Measurements from ENCODE around the gene DPEP1.
"Not testable (repeated sequence)": the region's sequence is repeated elsewhere in the genome, so short reads cannot be mapped to it uniquely, and the experiment has no call there.

Gene DPEP1

DNA sequence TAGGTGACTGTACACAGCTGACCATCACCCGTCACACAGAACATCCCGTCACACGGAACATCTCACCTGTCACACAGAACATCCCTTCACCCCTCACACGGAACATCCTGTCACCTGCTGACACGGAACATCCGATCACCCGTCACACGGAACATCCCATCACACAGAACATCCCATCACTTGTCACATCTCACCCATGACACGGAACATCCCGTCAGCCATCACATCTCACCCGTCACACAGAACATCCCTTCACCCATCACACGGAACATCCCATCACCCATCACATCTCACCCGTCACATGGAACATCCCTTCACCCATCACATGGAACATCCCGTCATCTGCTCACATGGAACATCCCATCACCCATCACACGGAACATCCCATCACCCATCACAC, 34.1 kb upstream of the DPEP1 start:
- DNase-seq, result no peak

DNA sequence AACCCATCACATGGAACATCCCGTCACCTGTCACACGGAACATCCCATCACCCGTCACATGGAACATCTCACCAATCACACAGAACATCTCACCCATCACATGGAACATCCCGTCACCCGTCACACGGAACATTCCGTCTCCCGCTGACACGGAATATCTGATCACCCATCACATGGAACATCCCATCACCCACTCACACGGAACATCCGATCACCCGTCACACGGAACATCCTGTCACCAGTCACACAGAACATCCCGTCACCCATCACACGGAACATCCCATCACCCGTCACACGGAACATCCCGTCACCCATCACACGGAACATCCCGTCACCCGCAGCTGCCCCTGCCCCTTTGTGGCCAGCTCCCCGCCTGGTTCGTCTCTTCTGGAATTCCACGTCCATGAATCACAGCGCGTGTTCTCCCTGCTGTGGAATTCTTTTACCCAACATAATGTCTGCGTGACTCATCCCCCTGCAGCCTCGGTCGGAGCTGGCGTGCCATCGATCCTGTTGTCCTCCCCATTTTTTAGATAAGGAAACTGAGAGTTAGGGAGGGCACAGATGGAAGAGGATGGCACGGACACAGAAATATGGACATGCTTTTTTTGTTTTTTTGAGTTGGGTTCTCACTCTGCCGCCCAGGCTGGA, 32.3 kb upstream of the DPEP1 start:
- DNase-seq, result no peak

- no peak for DNase-seq
Measured at GRCh38 chr16:89581861-89582563, 31.4 kb upstream of the DPEP1 start.

DNA sequence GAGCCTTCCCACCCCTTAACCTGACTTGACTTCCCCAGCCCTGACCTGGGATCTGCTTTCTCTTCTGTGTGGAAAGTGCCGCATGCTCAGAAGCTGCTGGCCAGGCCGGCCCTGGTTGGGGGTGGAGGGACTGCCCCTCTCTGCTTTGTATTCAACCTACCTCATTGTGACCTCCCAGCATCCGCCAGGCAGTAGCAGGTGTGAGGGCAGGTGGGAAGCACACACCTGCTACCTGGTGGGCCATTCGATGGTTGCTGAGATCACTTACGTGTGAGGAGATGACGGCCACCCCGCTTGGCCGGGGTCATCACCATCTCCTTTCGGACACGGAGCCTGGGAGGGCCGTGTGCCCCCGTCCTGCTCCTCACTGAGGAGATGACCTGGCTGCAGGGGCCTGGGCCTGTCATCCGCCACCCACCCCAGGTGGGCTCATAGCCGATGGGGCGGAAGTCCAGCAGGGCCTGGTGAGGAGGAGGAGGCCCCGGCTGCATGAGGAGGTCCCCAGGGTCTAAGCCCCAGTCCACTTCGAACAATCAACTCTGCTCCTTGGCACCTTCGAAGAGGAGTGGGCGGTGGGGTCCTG, 30.7 kb upstream of the DPEP1 start:
- DNase-seq, result no peak

- no peak for DNase-seq
Measured at GRCh38 chr16:89583197-89583894, 30.1 kb upstream of the DPEP1 start.

DNA sequence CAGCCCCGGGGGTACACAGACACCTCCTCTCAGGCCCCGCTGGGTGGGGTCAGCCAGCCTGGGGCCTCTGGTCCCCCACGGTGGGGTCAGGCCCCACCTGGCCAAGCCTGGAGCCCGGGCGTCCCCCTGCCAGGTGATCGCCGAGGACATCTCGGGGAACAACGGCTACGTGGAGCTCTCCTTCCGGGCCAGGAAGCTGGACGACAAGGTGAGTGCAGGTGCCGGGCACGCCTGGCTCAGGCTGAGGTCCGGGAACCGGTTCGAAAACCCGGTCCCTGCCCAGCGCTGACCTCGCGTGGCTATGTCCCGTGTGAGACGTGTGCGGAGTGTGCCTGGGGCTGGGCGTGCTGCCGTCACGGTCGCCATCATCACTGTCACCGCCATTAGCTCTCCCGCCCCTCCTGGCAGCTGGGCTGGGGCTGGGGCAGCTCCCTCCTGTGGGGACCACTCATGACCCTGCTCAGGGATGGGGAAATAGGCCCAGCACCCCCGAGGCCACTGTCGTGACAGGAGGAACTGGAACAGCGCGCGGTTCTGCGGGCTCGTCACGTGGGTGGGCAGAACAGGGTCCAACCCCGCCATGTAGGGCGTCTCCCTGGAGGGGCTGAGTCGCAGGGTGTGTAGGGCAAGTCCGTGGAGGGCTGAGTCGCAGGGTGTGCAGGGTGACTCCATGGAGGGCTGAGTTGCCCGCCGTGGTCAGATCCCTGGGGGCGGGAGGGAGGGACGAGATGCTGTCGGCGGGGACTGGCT, 29.4 kb upstream of the DPEP1 start:
- no peak for DNase-seq

GRCh38 chr16:89584768-89585549, 28.5 kb upstream of the DPEP1 start:
- no peak for DNase-seq

GRCh38 chr16:89586218-89586617, 27.2 kb upstream of the DPEP1 start:
- no peak for DNase-seq

DNA sequence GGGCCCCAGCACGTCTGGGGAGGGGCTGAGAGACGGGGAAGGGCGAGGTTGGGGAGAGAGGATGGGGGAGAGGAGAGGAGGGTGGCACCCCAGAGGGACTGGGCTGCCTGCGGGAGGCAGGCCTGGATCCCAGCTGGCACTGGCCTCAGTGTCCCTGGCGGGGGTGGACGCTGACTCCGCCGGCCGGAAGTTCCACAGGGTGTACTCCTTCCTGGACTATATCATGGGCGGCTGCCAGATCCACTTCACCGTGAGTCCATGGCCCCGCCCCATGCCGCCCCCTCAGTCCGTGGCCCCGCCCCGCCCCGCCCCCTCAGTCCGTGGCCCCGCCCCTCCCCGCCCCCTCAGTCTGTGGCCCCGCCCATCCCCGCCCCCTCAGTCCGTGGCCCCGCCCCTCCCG, 26.6 kb upstream of the DPEP1 start:
- no peak for DNase-seq

GRCh38 chr16:89587676-89588075, 25.8 kb upstream of the DPEP1 start:
- DNase-seq, result not testable (repeated sequence)

DNA sequence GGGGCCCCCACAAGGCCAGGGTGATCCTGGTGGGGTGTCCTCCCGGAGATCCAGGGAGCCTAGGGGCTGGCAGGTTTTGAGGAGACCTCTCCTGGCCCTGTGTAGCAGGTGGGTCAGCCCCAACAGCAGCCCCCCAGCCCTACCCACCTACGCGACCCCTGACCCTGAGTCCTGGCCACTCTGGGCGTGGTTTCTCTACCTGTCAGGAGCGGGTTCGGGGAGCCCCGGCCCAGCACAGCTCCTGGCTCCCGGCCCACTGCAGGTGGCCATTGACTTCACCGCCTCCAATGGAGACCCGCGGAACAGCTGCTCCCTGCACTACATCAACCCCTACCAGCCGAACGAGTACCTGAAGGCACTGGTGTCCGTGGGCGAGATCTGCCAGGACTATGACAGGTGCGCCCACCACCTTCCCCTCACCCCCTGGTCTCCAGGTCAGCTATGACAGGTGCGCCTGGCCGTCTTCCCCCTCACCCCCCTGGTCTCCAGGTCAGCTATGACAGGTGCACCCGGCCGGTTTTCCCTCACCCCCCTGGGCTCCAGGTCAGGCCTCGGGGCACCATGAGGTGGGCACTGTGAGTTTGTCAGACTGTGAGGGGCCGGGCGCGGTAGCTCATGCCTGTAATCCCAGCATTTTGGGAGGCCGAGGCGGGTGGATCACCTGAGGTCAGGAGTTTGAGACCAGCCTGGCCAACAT, 24.9 kb upstream of the DPEP1 start:
- no peak for DNase-seq

GRCh38 chr16:89589241-89589926, 24.1 kb upstream of the DPEP1 start:
- no peak for DNase-seq

DNA sequence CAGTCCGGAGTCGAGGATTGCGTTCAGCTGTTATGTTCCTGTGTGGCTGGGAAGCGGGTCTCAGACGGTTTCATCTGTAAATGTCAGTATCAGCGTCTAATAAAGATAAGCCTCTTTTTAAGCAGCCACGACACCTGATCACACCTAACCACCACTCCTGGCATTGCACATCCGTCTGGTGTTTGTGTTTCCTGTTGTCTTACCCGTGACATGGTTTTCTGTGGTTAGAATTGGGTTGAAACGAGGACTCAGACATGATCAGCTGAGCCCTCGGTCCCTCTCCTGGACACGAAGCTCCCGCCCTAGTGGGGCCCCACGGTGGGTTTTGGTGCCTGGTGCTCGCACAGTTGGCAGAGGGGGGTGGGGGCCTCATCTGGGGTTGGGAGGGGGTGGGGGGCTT, 19.6 kb upstream of the DPEP1 start:
- DNase-seq, result no peak

DNA sequence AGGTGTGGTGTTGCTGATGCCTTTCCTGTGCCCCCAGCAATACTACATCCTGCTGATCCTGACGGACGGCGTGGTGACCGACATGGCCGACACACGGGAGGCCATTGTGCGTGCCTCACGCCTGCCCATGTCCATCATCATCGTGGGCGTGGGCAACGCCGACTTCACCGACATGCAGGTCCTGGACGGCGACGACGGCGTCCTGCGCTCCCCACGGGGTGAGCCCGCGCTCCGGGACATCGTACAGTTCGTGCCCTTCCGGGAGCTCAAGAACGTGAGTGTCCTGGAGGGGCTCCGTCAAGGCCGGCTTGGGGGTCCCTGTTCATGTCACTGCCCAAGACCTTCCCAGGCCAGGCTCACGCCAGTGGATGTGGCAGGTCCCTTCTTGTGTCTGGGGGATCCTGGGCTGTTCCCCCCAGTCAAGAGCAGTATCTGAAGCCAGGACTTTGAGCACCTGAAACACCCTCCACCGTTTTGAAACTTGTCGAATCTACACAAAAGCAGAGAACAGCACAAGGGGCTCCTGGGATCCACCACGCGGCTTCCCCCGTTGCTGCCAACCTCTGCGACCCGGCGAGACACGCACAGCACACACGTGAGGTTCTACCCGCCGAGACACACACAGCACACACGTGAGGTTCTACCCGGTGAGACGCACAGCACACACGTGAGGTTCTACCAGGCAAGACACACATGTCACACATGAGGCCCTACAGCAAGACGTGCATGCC, 17.9 kb upstream of the DPEP1 start:
- no peak for DNase-seq

DNA sequence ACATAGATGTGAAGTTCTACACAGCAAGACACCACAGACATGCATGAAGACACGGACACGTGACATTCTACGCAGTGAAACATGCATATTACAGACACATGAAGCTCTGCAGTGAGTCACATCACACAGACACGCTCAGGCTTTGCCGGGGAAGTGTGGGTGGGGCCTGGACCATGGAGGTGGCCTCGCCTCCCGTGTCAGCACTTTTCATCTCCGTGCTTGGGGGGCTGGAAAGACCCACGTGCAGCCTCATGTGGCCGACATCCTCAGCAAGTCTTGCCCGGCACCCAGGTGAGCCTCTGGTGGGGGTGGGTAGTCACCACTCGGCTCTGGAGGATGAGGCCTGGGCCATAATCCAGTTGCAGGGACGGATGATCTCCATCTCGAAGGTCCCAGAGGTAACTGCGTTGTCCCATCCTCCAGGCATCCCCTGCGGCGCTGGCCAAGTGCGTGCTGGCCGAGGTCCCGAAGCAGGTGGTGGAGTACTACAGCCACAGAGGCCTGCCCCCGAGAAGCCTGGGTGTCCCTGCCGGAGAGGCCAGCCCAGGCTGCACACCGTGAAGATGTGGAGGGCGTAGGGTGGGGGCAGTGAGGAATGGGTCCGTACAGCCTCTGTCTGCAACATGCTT, 17.3 kb upstream of the DPEP1 start:
- DNase-seq, result no peak

DNA sequence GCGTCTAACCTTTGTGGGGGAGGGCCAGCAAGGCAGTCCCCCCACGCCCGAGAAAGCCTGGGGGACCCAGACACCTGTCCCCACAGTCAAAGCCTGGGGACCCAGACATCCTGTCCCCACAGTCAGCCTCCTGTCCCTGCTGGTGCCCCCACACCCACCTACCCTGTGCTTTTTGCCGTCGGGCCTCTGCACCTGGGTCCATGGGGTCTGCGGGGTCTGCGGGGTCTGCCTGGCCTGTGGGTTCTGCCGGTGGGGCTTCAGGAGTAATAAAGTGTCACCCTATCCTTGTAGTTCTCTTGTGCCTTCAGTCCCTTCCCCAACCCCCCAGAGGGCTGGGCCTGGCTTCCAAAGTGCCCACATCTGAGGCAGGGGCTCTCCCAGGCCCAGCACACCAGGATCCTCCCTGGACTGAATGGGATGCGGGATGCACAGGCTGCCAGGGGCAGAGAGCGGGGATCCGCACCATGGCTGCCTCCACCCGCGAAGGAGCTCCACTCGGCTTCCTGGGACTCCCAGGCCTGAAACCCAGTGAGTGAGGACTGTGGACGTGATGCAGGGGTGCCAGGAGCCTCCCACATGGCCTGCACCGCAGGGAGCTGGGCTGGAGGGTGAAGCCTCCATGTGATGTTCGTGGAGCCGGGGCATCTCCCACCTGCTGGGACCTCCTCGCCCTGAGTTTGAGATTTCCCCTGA, 16.3 kb upstream of the DPEP1 start:
- DNase-seq, result no peak

DNA sequence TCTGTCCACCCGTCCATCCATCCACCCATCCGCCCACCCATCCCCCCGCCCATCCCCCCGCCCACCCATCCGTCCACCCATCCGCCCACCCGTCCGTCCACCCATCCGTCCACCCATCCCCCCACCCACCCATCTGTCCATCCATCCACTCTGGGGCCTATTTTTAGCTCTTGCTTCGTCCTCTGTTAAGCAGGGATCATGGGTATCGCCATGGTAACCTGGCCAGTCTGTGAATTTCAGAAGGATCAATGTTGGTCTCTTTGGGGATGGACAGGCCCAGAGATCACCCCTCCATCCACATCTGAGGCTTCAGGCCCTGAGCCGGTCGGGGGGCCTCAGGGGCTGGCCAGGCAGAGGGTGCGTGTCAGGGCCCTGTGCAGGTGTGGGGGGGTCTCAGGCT, 15.2 kb upstream of the DPEP1 start:
- no peak for DNase-seq

DNA sequence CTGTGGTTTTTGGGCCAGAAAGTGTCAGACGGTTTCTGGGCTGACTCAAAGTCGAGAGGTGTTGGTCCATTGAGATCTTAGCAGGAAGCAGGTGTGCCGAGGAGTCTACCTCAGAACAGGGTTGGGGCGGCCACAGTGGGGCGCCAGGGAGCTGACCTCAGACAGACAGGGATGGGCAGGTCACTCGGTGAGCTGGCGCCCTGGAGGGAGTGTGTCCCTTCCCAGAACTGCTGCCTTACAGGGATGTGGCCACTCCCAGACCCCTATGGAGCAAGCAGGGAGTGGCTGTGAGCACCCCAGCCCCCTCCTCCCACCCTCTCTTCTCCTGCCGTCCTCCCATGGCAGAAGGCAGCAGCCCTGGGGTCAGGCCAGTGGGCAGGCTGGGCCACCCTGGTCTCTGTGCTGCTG, 14.0 kb upstream of the DPEP1 start:
- no peak for DNase-seq

DNA sequence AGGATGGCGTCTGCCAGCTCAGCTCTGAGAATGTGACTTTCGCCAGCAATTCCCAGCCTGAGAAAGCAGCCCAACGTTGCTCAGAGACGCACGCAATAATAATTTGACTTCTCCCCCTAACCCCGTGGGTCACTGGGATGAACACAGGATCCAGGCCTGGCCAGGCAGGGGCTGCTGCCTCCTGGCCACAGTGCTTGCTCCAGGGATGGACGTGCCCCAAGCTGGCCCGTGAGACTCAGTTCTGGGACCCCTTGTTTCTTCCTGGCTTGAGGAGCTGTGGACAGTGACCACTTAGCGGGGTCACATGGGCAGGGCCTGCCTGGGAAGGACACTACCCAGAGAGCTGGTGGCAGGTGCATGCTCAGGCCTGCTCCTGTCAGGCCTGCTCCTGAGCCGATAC, 13.5 kb upstream of the DPEP1 start:
- DNase-seq, result no peak
